Measurements from ENCODE around the gene FARP1.

The FARP1 gene

DNA sequence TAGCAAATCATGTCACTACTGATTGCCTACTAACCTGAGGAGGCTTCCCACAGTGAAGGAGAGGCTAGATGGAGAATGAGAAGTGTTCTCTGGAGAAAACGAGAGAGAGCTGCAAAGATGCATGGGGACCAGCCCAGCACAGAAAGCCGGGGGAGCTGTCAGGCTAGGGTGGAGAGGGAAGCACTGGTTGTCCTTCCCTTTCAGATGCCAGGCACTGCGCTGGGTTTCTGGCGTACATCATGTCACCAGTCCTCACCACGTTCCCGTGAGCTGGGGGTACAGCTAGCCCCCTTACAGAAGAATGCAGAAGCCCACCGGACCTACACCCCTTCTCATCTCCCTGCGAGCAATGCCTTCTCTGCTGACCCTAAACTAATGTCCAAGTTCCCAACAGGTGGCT is 348.0 kb downstream of the FARP1 start:
- Histone ChIP-seq H3K27me3 (ENCODE audit: low read length) (no peaks in the 10 kb centered on the region), H3K27ac (ENCODE audit: low read depth, low read length) (no peak overlapping the region), H3K79me2 (ENCODE audit: insufficient read depth, low read length) (peaks cover 19% of the 10 kb centered on the region), H3K9me3 (ENCODE audit: insufficient read depth, low read length) (no peaks in the 10 kb centered on the region), H3F3A (ENCODE audit: insufficient read depth) (0 out of 2 replicates have a peak, but pooled peaks cover 6% of the 10 kb centered on the region), H3K9ac (ENCODE audit: low read length) (no peak overlapping the region), H3K4me3 (ENCODE audit: insufficient read depth, low read length, poor library complexity, severe bottlenecking) (no peak overlapping the region), H2AFZ (ENCODE audit: low read depth, low read length, severe bottlenecking) (no peak overlapping the region), H3K36me3 (ENCODE audit: low read length) (no peaks in the 10 kb centered on the region), H3K9me2 (replicated peaks; ENCODE audit: insufficient read depth, low read length) (no peaks in the 10 kb centered on the region), H3K4me2 (ENCODE audit: low read depth, low read length, poor library complexity, severe bottlenecking) (no peak overlapping the region), H4K20me1 (ENCODE audit: low read depth, low read length) (peaks cover 69% of the 10 kb centered on the region)
- TF ChIP-seq, protein P1, sequence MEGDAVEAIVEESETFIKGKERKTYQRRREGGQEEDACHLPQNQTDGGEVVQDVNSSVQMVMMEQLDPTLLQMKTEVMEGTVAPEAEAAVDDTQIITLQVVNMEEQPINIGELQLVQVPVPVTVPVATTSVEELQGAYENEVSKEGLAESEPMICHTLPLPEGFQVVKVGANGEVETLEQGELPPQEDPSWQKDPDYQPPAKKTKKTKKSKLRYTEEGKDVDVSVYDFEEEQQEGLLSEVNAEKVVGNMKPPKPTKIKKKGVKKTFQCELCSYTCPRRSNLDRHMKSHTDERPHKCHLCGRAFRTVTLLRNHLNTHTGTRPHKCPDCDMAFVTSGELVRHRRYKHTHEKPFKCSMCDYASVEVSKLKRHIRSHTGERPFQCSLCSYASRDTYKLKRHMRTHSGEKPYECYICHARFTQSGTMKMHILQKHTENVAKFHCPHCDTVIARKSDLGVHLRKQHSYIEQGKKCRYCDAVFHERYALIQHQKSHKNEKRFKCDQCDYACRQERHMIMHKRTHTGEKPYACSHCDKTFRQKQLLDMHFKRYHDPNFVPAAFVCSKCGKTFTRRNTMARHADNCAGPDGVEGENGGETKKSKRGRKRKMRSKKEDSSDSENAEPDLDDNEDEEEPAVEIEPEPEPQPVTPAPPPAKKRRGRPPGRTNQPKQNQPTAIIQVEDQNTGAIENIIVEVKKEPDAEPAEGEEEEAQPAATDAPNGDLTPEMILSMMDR (IDR thresholded peaks at IDR 0.05; ENCODE audit: insufficient read depth, low read length, poor library complexity, severe bottlenecking): no peak
- TF ChIP-seq EZH2phosphoT487 (conservative IDR thresholded peaks at IDR 0.05; ENCODE audit: low read length): no peak

GRCh38 chr13:98492335-98493041 is 349.6 kb downstream of the FARP1 start:
- Histone ChIP-seq H3K36me3 (ENCODE audit: low read length) (no peaks in the 10 kb centered on the region), H3K9me2 (replicated peaks; ENCODE audit: insufficient read depth, low read length) (no peaks in the 10 kb centered on the region), H3K9ac (ENCODE audit: low read length) (no peak overlapping the region), H3K9me3 (ENCODE audit: insufficient read depth, low read length) (no peaks in the 10 kb centered on the region), H3K4me2 (ENCODE audit: low read depth, low read length, poor library complexity, severe bottlenecking) (no peak overlapping the region), H3K79me2 (ENCODE audit: insufficient read depth, low read length) (peaks cover 9% of the 10 kb centered on the region), H3F3A (ENCODE audit: insufficient read depth) (0 out of 2 replicates have a peak, but pooled peaks cover 6% of the 10 kb centered on the region), H3K4me3 (ENCODE audit: insufficient read depth, low read length, poor library complexity, severe bottlenecking) (no peak overlapping the region), H4K20me1 (ENCODE audit: low read depth, low read length) (peaks cover 55% of the 10 kb centered on the region), H3K27ac (ENCODE audit: low read depth, low read length) (no peak overlapping the region), H2AFZ (ENCODE audit: low read depth, low read length, severe bottlenecking) (no peak overlapping the region), H3K27me3 (ENCODE audit: low read length) (no peaks in the 10 kb centered on the region)
- TF ChIP-seq EZH2phosphoT487 (conservative IDR thresholded peaks at IDR 0.05; ENCODE audit: low read length): no peak
- TF ChIP-seq, protein P1 (IDR thresholded peaks at IDR 0.05; ENCODE audit: insufficient read depth, low read length, poor library complexity, severe bottlenecking): no peak

DNA sequence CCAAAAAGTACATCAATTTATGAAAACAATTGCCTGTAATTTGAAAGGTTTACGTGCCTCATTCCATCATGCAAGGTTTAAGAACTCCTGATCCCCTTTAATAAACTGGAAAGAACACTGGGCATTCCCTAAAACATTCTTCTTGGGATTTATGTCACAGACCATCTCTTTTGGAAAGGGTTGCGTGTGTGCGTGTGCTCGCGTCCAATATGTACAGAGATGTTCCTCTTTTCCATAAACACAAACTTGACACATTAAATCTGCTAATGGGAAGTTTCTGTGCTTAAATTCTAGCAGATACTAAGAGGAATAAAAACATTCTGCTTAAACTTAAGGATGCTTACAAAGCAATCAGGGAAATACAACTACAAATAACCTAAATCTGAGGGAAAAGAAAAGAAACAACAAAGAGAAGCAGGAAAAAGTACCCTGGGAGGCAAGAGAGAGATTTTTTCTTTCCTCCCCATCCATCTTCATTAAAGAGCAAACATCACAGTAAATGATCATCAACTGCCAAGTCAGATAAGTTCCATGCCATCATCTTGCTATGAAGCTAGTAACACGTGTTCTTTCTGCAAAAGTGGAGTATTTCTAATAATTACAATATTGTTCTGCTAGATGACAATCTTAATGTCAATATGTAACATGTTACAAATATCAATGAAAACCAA is 350.3 kb downstream of the FARP1 start:
- H3K79me2 ChIP-seq (ENCODE audit: insufficient read depth, low read length): peaks cover 5% of the 10 kb centered on the region
- H3K4me2 ChIP-seq (ENCODE audit: low read depth, low read length, poor library complexity, severe bottlenecking): no peak overlapping the region
- no peak overlapping the region for H3K27ac ChIP-seq (ENCODE audit: low read depth, low read length)
- no peaks in the 10 kb centered on the region for H3K27me3 ChIP-seq (ENCODE audit: low read length)
- no peak for TF ChIP-seq EZH2phosphoT487 (conservative IDR thresholded peaks at IDR 0.05; ENCODE audit: low read length)
- TF ChIP-seq, protein P1 (IDR thresholded peaks at IDR 0.05; ENCODE audit: insufficient read depth, low read length, poor library complexity, severe bottlenecking): no peak
- no peaks in the 10 kb centered on the region for H3K36me3 ChIP-seq (ENCODE audit: low read length)
- H3K9ac ChIP-seq (ENCODE audit: low read length): no peak overlapping the region
- no peaks in the 10 kb centered on the region for H3K9me3 ChIP-seq (ENCODE audit: insufficient read depth, low read length)
- H2AFZ ChIP-seq (ENCODE audit: low read depth, low read length, severe bottlenecking): no peak overlapping the region
- no peak overlapping the region for H3K4me3 ChIP-seq (ENCODE audit: insufficient read depth, low read length, poor library complexity, severe bottlenecking)
- 0 out of 2 replicates have a peak, but pooled peaks cover 4% of the 10 kb centered on the region for H3F3A ChIP-seq (ENCODE audit: insufficient read depth)
- no peaks in the 10 kb centered on the region for H3K9me2 ChIP-seq (replicated peaks; ENCODE audit: insufficient read depth, low read length)
- peaks cover 48% of the 10 kb centered on the region for H4K20me1 ChIP-seq (ENCODE audit: low read depth, low read length)

Data from SU-DHL-6 (cell line).